Activated T-cell treated with anti-CD3 and anti-CD28 coated beads for 1 hour (primary cell): ENCODE measurements around the gene CRYGN.

Experiments
- DNase-seq: peaks from one replicate; pipeline ENCODE4 v3.0.0-alpha.2; 2020; ENCODE audit warnings: low read depth

Gene CRYGN

DNA sequence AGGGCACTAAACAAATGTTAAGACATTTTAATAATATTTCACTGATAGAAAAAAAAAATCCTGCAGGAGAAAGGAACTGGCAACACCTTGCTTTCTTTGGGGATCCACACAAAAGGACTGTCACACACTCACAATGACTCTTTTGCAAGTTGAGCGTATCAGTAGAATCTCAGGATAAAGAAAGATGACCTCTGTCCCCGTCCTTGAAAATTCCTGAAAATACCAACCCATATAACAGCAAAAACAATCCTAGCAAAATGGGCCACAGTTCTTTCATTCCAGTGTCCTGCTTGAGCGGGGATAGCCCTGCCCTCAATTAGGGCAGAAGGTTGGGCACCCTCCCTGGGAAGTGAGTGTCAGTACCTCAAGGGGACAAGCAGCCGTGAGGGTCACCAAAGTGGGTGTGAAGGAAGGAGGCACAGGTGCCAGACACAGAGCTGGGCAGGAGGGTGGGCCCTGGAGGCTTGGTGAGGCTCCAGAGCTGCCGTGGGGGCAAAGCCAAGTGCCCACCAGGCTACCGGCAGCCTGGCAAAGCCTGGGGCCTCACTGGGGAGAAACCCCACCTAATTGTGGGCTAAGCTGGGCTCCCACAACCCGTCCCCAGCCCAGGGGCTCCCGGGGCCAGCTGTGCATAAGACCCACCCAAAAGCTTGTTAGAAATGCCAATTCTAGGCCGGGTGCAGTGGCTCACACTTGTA lies 32.9 kb downstream of the CRYGN start:
- DNase-seq, result no peak

DNA sequence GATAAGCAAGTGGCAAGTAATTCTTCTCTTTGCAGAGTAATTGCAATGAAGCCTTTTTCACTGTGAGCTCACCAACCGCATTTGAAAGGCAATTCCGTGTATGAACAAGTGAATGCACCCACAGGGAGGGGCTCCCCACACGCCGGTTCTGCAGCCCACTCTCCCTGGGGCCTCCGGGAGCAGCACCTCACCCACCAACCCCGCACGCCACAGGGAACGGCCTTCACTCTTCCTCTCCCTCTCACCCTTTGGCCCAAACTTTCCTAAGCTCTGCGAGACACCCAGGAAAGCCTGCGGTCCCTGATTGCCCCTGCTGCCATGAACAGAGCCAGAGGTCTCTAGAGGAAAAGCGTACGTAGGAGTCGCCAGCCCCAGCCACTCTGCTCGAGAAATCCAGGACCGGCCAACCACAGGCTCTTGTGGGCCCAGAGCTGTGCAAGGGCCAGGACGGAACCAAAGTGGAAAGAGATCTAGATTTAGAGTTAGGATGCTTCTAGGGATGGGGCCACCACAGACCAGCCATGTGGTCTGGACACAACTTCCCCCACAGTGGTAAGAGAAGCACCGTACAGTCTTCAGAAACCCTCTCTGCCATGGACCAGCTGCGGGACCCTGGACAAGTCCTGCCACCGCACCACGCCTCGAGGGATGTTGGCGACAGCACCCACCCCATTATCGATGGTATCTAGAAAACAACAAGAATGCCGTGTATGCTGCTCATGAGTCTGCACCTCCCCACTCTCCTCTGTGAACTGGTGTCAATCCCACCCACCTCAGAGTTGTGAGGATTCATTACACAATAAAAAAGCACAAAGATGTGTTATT lies 33.7 kb downstream of the CRYGN start:
- no peak for DNase-seq

GRCh38 chr7:151405588-151405987 lies 34.4 kb downstream of the CRYGN start:
- DNase-seq, result no peak

DNA sequence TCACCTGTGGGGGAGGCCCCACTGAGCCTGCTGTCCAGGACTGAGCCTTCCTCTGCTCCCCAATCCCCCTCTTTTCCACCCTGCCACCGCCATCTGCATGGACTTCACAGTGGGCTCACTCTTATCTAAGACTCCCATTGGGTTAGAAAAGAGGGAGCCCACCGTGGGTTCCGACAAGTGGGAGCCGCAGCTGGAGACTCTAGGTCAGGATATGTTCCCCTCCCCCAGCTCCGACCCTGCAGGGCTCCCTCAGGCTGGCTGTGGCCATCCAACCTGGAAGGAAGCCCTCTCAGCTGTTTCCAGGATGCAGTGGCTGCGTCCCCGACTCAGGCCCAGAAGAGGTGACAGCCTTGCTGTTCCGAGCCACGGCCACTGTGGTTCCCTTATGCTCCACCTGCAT lies 34.9 kb downstream of the CRYGN start:
- no peak for DNase-seq

GRCh38 chr7:151404216-151405011 lies 35.5 kb downstream of the CRYGN start:
- DNase-seq, result no peak

DNA sequence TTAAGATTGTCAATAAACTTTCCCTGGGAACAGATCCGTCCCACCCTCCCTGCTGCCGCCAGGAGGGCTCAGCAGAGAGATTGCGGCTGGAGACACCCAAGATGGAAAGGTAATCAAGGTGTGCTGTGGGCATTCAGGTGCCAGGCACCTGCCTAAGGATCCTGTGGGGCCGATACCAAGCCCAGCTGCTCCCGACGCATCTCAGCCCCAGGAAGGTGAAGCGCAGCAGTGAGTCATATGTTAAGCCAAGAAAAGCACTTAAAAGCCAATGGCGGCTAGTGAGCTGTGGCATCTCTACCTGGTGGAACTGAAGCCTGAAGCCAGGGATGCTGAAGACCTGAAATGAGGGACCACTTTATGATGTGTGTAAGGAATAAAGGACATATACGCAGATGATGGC lies 36.2 kb downstream of the CRYGN start:
- DNase-seq, result no peak

- DNase-seq, result no peak
Observed at GRCh38 chr7:151402029-151402835, 37.7 kb downstream of the CRYGN start.

DNA sequence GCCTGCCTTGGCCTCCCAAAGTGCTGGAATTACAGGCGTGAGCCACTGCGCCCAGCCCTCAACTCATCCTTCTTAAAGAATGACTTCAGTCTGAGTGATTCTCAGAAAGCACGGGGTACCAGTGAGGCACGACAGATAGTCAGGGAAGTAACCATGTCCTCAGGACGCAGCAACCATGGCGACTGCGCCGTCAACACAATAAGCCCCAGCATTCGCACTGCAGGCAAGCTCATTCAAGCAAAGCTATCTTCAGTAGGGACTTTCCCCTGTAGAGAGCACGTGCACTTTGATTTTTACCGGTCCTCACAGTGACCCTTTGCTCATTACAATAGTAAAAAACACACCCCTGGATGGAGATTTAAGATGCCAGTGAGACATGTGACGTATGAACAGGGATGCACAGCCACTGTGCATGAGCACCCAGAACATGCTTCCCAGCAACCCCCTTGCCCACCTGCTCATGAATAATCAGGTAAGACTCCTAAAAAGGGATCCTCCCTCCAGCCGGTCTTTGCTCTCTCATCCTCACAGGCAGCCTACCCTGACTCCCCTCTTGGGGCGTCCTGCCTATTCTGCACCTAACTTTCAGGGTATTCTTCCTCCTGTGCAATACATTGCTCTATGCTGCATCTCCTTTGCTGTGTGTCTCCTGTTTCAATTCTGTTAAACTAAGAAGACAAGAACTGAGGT lies 39.2 kb downstream of the CRYGN start:
- no peak for DNase-seq

- no peak for DNase-seq
Observed at GRCh38 chr7:151399906-151400305, 40.0 kb downstream of the CRYGN start.

GRCh38 chr7:151399305-151399601 lies 40.7 kb downstream of the CRYGN start:
- no peak for DNase-seq

DNA sequence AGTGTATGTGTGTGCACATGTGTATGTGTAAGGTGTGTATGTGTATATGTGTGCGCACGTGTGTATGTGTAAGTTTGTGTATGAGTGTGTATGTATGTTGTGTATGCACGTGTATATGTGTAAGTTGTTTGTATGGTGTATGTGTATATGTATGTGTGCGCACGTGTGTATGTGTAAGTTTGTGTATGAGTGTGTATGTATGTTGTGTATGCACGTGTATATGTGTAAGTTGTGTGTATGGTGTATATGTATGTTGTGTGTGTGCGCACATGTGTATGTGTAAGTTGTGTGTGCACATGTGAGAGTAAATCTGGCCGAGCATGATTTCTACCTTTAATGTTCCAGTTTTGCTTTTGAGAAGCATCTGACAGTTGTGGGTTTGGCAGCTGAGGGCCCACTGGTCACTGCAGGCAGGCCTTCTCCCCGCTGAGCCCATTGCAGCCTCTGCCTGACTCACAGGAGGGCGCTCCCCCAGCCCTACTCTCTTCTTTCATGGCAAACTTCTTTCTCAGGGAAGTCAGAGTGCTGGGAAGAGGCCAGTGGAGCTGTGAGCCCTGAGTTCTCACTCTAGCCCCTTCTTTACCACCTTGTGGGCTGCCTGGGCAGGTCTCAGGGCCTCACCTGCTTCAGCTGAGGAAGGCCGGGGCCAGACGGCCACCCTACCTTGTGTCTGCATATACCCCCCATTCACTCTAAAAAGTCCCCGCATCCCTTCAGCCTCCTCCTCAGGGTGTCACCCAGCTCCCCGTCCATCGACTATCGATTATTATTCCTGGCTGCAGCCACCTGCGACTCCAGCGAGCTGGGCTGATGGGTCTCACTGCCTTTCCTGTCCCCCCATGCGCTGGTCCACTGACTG lies 41.3 kb downstream of the CRYGN start:
- no peak for DNase-seq

DNA sequence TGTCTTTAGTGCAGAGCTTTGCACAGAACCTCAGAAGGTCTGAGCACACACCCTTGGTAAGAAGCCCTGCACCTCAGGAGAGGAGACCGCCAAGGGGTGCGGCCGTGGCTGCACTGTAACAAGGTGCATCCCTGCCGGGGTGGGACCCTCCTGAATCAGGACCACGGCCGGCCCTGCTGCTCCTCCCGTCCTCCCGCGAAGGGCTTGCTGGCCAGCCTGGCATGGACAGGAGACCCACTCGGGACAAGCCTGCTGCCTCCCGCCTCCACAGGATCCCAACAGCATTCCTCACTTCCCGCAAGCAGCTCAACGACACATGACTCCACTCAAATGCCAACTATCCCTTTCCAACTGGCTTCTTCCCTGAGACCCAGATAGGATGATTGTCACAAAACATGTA lies 42.9 kb downstream of the CRYGN start:
- DNase-seq, result no peak

DNA sequence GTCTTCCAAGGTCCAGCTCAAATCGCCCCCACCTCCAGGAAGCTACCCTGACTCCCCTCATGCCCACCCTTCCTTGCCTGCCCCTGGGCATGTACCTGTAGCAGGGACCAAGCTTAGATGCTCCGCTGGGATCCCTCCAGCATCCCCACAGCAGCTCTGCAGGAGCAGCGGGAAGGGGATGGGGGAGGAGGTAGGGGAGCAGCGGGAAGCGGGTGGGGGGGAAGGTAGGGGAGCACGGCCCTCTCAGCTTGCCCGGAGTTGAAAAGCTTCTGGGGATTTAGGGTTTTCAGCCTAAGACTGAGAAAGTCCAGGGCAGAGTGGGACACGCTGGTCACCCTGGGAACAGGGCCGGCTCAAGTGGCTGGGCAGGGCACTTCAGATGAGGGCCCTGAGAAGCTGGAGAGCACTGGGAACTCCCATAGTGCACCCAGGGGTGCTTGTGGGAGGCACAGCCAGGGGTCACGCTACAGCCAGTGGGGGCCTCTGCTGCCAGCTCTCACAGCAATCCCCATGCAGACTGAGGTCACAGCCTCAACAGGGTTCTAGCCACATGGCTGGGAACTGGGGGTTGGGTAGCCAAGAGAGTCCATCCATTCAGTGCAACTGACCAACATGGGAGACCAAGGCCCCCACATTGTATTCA lies 43.5 kb downstream of the CRYGN start:
- no peak for DNase-seq

DNA sequence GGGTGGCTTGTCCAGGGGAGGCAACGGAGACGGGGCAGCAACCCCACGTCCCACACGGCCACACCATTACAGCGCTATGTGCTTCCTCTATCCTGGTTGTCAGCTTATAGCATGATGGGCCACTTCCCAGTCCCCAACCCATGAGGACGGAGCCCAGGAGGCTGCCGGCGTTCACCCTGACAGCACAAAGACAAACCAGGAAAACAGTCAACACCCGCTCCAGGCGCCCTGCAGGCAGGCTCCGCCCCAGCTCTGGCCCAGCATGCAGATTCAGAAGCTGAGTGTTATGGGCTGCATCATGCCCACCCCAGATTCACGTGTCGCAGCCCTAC lies 44.9 kb downstream of the CRYGN start:
- no peak for DNase-seq

GRCh38 chr7:151394076-151395035 lies 45.6 kb downstream of the CRYGN start:
- no peak for DNase-seq

- DNase-seq, result no peak
Observed at GRCh38 chr7:151393031-151393977, 46.6 kb downstream of the CRYGN start.

DNA sequence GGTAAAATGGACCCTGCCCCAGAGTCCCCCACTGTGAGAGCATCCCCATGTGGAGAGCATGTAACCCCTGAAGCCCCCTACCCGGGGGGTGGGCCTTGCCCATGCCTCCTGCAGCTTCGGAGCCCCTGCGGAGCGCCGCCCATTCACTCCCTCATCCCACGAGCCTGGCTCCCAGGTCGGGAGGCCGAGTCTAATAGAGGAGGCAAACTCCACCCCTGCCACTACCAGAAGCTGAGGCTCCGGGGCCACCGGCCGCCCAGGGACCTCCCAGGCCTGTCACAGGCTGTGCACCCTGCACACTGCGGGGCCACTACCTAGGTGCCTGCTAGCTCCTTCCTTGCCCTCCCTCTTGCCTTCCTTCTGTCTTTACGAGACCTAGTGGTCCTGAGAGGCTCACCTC lies 47.5 kb downstream of the CRYGN start:
- no peak for DNase-seq

GRCh38 chr7:151392002-151392401 lies 47.9 kb downstream of the CRYGN start:
- no peak for DNase-seq
